ENCODE results near the gene SLC25A39. TPM values are rescaled to one million over a fixed set of nuclear protein-coding genes. Genes with fewer than 3 reads are reported as not detected.
"Not testable (repeated sequence)": the region's sequence is repeated elsewhere in the genome, so short reads cannot be mapped to it uniquely, and the experiment has no call there.

SLC25A39 gene
- polyA plus RNA-seq: 100 to 1,000 TPM; 125 to 158 (median 127) TPM

- Mint-ChIP-seq H3K9me3 (no peaks in the 10 kb centered on the region), H3K4me1 (peaks cover 24 to 39% of the 10 kb centered on the region in 2 donors), H3K27ac (peak within 1 kb of the TSS; percentile 94 to 98 (median 98)), H3K36me3 (peaks cover 0 to 3% (median under 1%) of the 10 kb centered on the region in 3 donors), H3K4me3 (peak within 1 kb of the TSS; percentile 93 to 95 (median 93)), H3K27me3 (ENCODE audit: low read depth in 3 of 3) (peaks cover 6 to 21% (median 12%) of the 10 kb centered on the region in 3 donors)
- DNase-seq: peak; percentile 96 to 97 (median 97)
These were observed at the start of gene SLC25A39 for GRCh38 chr17:44324571-44325275. TSS of gene SLC25A39 (minus strand) at chr17:44324823. CDS start at chr17:44323562, 1,261 bp downstream.

GRCh38 chr17:44372036-44372435 is 47.4 kb upstream of the SLC25A39 start:
- H3K4me3 Mint-ChIP-seq: peak overlapping the region in 1 of 5 donors; percentile 15
- DNase-seq: no peak
- no peak overlapping the region for H3K27ac Mint-ChIP-seq
- H3K4me1 Mint-ChIP-seq: peaks cover 8% of the 10 kb centered on the region in 2 donors
- no peaks in the 10 kb centered on the region for H3K9me3 Mint-ChIP-seq
- peaks cover 6 to 13% (median 8%) of the 10 kb centered on the region in 3 donors for H3K27me3 Mint-ChIP-seq (ENCODE audit: low read depth in 3 of 3)
- H3K36me3 Mint-ChIP-seq: no peaks in the 10 kb centered on the region

- DNase-seq: peak in 1 of 3 donors; percentile 24
- H3K4me3 Mint-ChIP-seq: peak overlapping the region; percentile 75 to 87 (median 81)
- H3K36me3 Mint-ChIP-seq, H3K27ac Mint-ChIP-seq, H3K9me3 Mint-ChIP-seq: not testable (repeated sequence)
- H3K27me3 Mint-ChIP-seq (ENCODE audit: low read depth in 3 of 3): peaks cover 10 to 16% (median 16%) of the 10 kb centered on the region in 3 donors
- peaks cover 8 to 13% of the 10 kb centered on the region in 2 donors for H3K4me1 Mint-ChIP-seq
These were observed 44.9 kb upstream of the SLC25A39 start for GRCh38 chr17:44369414-44370023.

GRCh38 chr17:44368391-44369243 is 44.0 kb upstream of the SLC25A39 start:
- not testable (repeated sequence) for H3K27ac Mint-ChIP-seq, H3K4me3 Mint-ChIP-seq, H3K36me3 Mint-ChIP-seq, H3K9me3 Mint-ChIP-seq, DNase-seq
- peaks cover 9 to 13% of the 10 kb centered on the region in 2 donors for H3K4me1 Mint-ChIP-seq
- H3K27me3 Mint-ChIP-seq (ENCODE audit: low read depth in 3 of 3): peaks cover 10 to 19% (median 16%) of the 10 kb centered on the region in 3 donors

- H3K4me1 Mint-ChIP-seq: peaks cover 10 to 13% of the 10 kb centered on the region in 2 donors
These were observed 42.8 kb upstream of the SLC25A39 start for GRCh38 chr17:44367231-44367979.

GRCh38 chr17:44365051-44365450 is 40.4 kb upstream of the SLC25A39 start:
- Mint-ChIP-seq H3K4me1 (peaks cover 10 to 13% of the 10 kb centered on the region in 2 donors), H3K27me3 (ENCODE audit: low read depth in 3 of 3) (peaks cover 8 to 17% (median 13%) of the 10 kb centered on the region in 3 donors)
- H3K27ac Mint-ChIP-seq: not testable (repeated sequence)

More at GRCh38 chr17:44367231-44367979, 42.8 kb upstream of the SLC25A39 start:
- Mint-ChIP-seq H3K27ac (no peak overlapping the region), H3K4me3 (no peak overlapping the region), H3K36me3 (no peaks in the 10 kb centered on the region), H3K27me3 (ENCODE audit: low read depth in 3 of 3) (peaks cover 6 to 19% (median 16%) of the 10 kb centered on the region in 3 donors), H3K9me3 (no peaks in the 10 kb centered on the region)
- no peak for DNase-seq

GRCh38 chr17:44363613-44364159 is 39.1 kb upstream of the SLC25A39 start, which contains the start of gene FAM171A2:
TSS of gene FAM171A2 (minus strand) at chr17:44363853. CDS start at chr17:44363714, 139 bp downstream.
- Mint-ChIP-seq H3K27me3 (ENCODE audit: low read depth in 3 of 3) (peaks cover 6 to 17% (median 10%) of the 10 kb centered on the region in 3 donors), H3K27ac (no peak within 1 kb of the TSS), H3K4me3 (peak within 1 kb of the TSS; percentile 76 to 88 (median 82))

More at GRCh38 chr17:44365051-44365450, 40.4 kb upstream of the SLC25A39 start:
- not testable (repeated sequence) for H3K36me3 Mint-ChIP-seq, H3K9me3 Mint-ChIP-seq, DNase-seq
- H3K4me3 Mint-ChIP-seq: peak overlapping the region; percentile 9 to 78 (median 70)

GRCh38 chr17:44362949-44363612 is 38.5 kb upstream of the SLC25A39 start:
- peaks cover 3 to 5% of the 10 kb centered on the region in 2 donors for H3K4me1 Mint-ChIP-seq
- H3K4me3 Mint-ChIP-seq: peak overlapping the region; percentile 69 to 78 (median 75)
- no peaks in the 10 kb centered on the region for H3K36me3 Mint-ChIP-seq
- no peak overlapping the region for H3K27ac Mint-ChIP-seq
- no peaks in the 10 kb centered on the region for H3K9me3 Mint-ChIP-seq
- no peak for DNase-seq
- peaks cover 6 to 16% (median 10%) of the 10 kb centered on the region in 3 donors for H3K27me3 Mint-ChIP-seq (ENCODE audit: low read depth in 3 of 3)

More at GRCh38 chr17:44363613-44364159, 39.1 kb upstream of the SLC25A39 start, which contains the start of gene FAM171A2:
- no peaks in the 10 kb centered on the region for H3K36me3 Mint-ChIP-seq
- peak; percentile 64 to 71 (median 69) for DNase-seq
- peaks cover 3 to 5% of the 10 kb centered on the region in 2 donors for H3K4me1 Mint-ChIP-seq
- H3K9me3 Mint-ChIP-seq: no peaks in the 10 kb centered on the region

GRCh38 chr17:44362459-44362948 is 37.9 kb upstream of the SLC25A39 start:
- H3K36me3 Mint-ChIP-seq: no peaks in the 10 kb centered on the region
- peaks cover 3 to 5% of the 10 kb centered on the region in 2 donors for H3K4me1 Mint-ChIP-seq
- no peak overlapping the region for H3K27ac Mint-ChIP-seq
- H3K27me3 Mint-ChIP-seq (ENCODE audit: low read depth in 3 of 3): peaks cover 6 to 16% (median 6%) of the 10 kb centered on the region in 3 donors
- H3K9me3 Mint-ChIP-seq: no peaks in the 10 kb centered on the region
- no peak for DNase-seq
- peak overlapping the region in 2 of 5 donors; percentile 36 to 47 for H3K4me3 Mint-ChIP-seq

- H3K4me3 Mint-ChIP-seq: peak overlapping the region in 1 of 5 donors; percentile 2
- no peak overlapping the region for H3K27ac Mint-ChIP-seq
- H3K36me3 Mint-ChIP-seq: no peaks in the 10 kb centered on the region
- peaks cover 3 to 5% of the 10 kb centered on the region in 2 donors for H3K4me1 Mint-ChIP-seq
- DNase-seq: no peak
- H3K27me3 Mint-ChIP-seq (ENCODE audit: low read depth in 3 of 3): peaks cover 3 to 16% (median 6%) of the 10 kb centered on the region in 3 donors
- no peaks in the 10 kb centered on the region for H3K9me3 Mint-ChIP-seq
These were observed 37.0 kb upstream of the SLC25A39 start for GRCh38 chr17:44361292-44362260.

- Mint-ChIP-seq H3K36me3 (no peaks in the 10 kb centered on the region), H3K27ac (no peak overlapping the region), H3K4me1 (peaks cover 3 to 5% of the 10 kb centered on the region in 2 donors), H3K9me3 (no peaks in the 10 kb centered on the region), H3K27me3 (ENCODE audit: low read depth in 3 of 3) (peaks cover 3 to 9% (median 4%) of the 10 kb centered on the region in 3 donors), H3K4me3 (no peak overlapping the region)
- no peak for DNase-seq
These were observed 36.2 kb upstream of the SLC25A39 start for GRCh38 chr17:44360826-44361225.

Measured in immature natural killer cell (primary cell).